ENCODE results near the gene HAPLN2. TPM values are rescaled to one million over a fixed set of nuclear protein-coding genes. Genes with fewer than 3 reads are reported as not detected.
"Not testable (repeated sequence)": the region's sequence is repeated elsewhere in the genome, so short reads cannot be mapped to it uniquely, and the experiment has no call there.

Gene HAPLN2
- total RNA-seq, 4 donors from 2014 or later: 0.83 to 5.1 (median 2.2) TPM

DNA sequence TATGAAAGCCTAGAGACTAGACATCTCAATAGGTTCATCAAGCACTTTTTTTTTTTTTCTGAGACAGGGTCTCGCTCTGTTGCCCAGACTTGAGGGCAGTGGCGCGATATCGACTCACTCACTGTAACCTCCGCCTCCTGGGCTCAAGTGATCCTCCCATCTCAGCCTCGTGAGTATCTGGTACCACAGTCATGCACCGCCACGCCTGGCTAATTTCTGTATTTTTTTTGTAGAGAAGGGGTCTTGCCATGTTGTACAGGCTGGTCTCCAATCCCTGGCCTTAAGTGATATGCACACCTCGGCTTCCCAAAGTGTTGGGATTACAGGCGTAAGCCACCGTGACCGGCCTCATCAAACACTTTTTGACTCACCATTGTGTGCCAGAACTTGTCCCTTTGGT lies 17.3 kb upstream of the HAPLN2 start:
- Histone ChIP-seq H3K36me3 (peaks cover 12 to 21% (median 20%) of the 10 kb centered on the region in 4 donors), H3K27ac (replicated peaks in 1 of 4) (peak overlapping the region; percentile 82 to 83 (median 82)), H3K9me3 (no peaks in the 10 kb centered on the region), H3K27me3 (no peaks in the 10 kb centered on the region), H3K4me1 (peaks cover 10 to 28% (median 24%) of the 10 kb centered on the region in 4 donors), H3K4me3 (peak overlapping the region; percentile 68 to 75 (median 72))
- intact Hi-C loops (cut with DNase I): no loop called here
- TF ChIP-seq, protein P1, sequence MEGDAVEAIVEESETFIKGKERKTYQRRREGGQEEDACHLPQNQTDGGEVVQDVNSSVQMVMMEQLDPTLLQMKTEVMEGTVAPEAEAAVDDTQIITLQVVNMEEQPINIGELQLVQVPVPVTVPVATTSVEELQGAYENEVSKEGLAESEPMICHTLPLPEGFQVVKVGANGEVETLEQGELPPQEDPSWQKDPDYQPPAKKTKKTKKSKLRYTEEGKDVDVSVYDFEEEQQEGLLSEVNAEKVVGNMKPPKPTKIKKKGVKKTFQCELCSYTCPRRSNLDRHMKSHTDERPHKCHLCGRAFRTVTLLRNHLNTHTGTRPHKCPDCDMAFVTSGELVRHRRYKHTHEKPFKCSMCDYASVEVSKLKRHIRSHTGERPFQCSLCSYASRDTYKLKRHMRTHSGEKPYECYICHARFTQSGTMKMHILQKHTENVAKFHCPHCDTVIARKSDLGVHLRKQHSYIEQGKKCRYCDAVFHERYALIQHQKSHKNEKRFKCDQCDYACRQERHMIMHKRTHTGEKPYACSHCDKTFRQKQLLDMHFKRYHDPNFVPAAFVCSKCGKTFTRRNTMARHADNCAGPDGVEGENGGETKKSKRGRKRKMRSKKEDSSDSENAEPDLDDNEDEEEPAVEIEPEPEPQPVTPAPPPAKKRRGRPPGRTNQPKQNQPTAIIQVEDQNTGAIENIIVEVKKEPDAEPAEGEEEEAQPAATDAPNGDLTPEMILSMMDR (IDR thresholded peaks at IDR 0.05): no peak
- TF ChIP-seq EP300 (IDR thresholded peaks at IDR 0.05) (no peak), POLR2A (IDR thresholded peaks at IDR 0.05; ENCODE audit: low read depth) (no peak), POLR2AphosphoS5 (IDR thresholded peaks at IDR 0.05) (no peak)
- no peak for DNase-seq (ENCODE audit: extremely low spot score)
- 76% methylated on average over 10 of the region's 12 CpGs for WGBS

DNA sequence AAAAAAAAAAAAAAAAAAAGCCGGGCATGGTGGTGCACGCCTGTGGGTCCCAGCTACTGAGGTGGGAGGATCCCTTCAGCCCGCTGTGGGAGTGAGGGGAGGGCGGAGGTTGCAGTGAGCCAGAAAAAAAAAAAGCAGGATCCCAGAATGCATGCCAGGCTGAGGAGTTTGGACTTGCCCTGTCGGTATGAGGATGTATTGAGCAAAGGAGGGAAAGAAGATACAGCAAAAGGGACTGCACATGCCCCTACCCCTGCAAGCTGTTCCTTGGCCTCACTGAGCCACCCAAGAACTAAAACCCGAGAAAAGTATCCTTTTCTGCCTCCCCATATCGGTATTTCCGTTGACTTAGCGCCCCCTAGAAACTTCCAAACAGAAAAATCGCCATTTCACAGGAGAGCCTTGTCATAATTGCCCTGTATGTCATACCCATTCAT lies 16.6 kb upstream of the HAPLN2 start:
- H3K9me3 ChIP-seq: no peaks in the 10 kb centered on the region
- H3K27ac ChIP-seq (replicated peaks in 1 of 4): no peak overlapping the region
- DNase-seq (ENCODE audit: extremely low spot score): no peak
- WGBS: 42% methylated on average over 10 of the region's 10 CpGs
- peaks cover 12 to 15% (median 13%) of the 10 kb centered on the region in 4 donors for H3K36me3 ChIP-seq
- H3K27me3 ChIP-seq: no peaks in the 10 kb centered on the region
- intact Hi-C loops (cut with DNase I): no loop called here
- no peak overlapping the region for H3K4me3 ChIP-seq
- peaks cover 10 to 29% (median 24%) of the 10 kb centered on the region in 4 donors for H3K4me1 ChIP-seq
- TF ChIP-seq, protein P1 (IDR thresholded peaks at IDR 0.05): no peak
- TF ChIP-seq EP300 (IDR thresholded peaks at IDR 0.05) (no peak), POLR2AphosphoS5 (IDR thresholded peaks at IDR 0.05) (no peak), POLR2A (IDR thresholded peaks at IDR 0.05; ENCODE audit: low read depth) (no peak)

DNA sequence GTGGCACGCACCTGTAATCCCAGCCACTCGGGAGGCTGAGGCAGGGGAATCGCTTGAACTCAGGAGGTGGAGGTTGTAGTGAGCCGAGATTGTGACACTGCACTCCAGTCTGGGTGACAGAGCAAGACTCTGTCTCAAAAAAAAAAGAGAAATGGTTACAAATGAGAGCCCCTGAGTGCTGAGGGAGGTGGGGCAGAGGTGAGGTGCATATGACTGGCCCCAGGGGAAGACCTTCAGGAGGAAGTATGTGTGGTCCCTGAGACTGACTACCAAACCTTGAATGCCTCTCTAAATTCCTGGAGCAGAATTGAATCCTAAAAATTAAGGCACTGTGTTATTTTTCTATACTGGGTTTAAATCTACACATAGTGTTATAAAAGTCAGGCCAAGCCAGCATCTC lies 11.9 kb upstream of the HAPLN2 start:
- H3K4me3 ChIP-seq; H3K9me3 ChIP-seq; intact Hi-C loops (cut with DNase I); H3K36me3 ChIP-seq; DNase-seq (ENCODE audit: extremely low spot score); H3K27me3 ChIP-seq: not testable (repeated sequence)
- 92% methylated on average over 4 of the region's 4 CpGs for WGBS
- H3K4me1 ChIP-seq: peaks cover 0 to 19% (median 11%) of the 10 kb centered on the region in 4 donors
- peak overlapping the region in 1 of 4 donors; percentile 64 for H3K27ac ChIP-seq (replicated peaks in 1 of 4)

DNA sequence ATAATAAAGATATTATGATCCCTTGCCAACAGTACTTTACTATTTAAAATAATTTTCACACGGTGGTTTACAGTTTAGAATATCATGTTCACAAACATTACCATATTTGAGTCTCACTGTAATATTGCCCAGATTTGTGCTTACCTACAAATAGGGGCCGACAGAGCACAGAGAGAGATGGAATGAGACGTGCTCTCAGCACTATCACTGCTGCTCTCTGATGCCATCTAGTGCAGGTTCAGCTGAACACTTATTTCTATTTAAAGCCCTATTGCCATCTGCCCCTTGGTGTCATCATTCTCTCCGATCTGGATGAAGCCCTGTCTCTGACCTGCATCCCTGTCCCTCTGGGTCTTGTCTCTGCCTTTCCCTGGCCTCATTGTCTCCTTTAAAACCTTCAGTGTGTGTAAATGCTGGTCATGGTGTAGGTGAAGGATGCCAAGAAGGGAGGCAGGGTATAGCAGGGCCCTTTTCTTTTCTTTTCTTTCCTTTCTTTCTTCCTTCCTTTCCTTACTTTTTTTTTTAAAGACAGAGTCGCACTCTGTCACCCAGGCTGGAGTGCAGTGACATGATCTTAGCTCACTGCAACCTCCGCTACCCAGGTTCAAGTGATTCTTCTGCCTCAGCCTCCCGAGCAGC lies 11.1 kb upstream of the HAPLN2 start:
- 29% methylated on average over 7 of the region's 7 CpGs for WGBS
- DNase-seq (ENCODE audit: extremely low spot score): no peak
- peaks cover 0 to 15% (median 8%) of the 10 kb centered on the region in 4 donors for H3K4me1 ChIP-seq
- H3K27ac ChIP-seq (replicated peaks in 1 of 4): peak overlapping the region in 1 of 4 donors; percentile 64
- TF ChIP-seq POLR2AphosphoS5 (IDR thresholded peaks at IDR 0.05) (peak; percentile 53 to 56), POLR2A (IDR thresholded peaks at IDR 0.05; ENCODE audit: low read depth) (no peak), EP300 (IDR thresholded peaks at IDR 0.05) (no peak)
- TF ChIP-seq, protein P1 (IDR thresholded peaks at IDR 0.05): peak; percentile 63 to 88 (median 85)
- no peaks in the 10 kb centered on the region for H3K36me3 ChIP-seq
- no peaks in the 10 kb centered on the region for H3K9me3 ChIP-seq
- H3K4me3 ChIP-seq: no peak overlapping the region
- no peaks in the 10 kb centered on the region for H3K27me3 ChIP-seq
- intact Hi-C loops (cut with DNase I): loop anchor here (2.0 kb wide), 2 partner anchors 23 to 161 kb away; no protein-coding TSS in a partner anchor

DNA sequence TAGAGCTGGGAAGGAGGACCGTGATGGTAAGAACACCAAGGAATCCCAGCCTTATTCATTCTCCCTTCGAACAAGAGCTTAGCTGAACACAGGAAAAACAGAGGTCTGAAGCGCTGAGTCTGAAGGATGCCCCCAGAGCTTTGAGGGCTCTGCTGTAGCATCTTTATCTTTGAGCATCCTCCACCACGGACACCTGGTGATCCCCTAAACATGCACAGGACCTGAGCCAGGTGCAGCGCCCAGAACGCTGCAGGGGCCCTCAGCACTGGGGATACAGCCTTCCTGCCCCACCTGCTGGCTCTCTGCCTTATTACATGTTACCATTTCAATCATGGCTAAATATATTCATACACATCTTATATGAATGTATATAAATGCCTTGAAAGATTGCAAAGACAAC lies 10.2 kb upstream of the HAPLN2 start:
- no peak for DNase-seq (ENCODE audit: extremely low spot score)
- no peaks in the 10 kb centered on the region for H3K9me3 ChIP-seq
- TF ChIP-seq EP300 (IDR thresholded peaks at IDR 0.05) (no peak), POLR2AphosphoS5 (IDR thresholded peaks at IDR 0.05) (no peak), POLR2A (IDR thresholded peaks at IDR 0.05; ENCODE audit: low read depth) (no peak)
- TF ChIP-seq, protein P1 (IDR thresholded peaks at IDR 0.05): peak; percentile 12 to 30 (median 15)
- H3K27me3 ChIP-seq: no peaks in the 10 kb centered on the region
- no peak overlapping the region for H3K27ac ChIP-seq (replicated peaks in 1 of 4)
- no peak overlapping the region for H3K4me3 ChIP-seq
- H3K36me3 ChIP-seq: no peaks in the 10 kb centered on the region
- intact Hi-C loops (cut with DNase I): loop anchor here (2.0 kb wide), 2 partner anchors 24 to 162 kb away; no protein-coding TSS in a partner anchor
- WGBS: 59% methylated on average over 6 of the region's 6 CpGs
- H3K4me1 ChIP-seq: peaks cover 0 to 15% (median 8%) of the 10 kb centered on the region in 4 donors

DNA sequence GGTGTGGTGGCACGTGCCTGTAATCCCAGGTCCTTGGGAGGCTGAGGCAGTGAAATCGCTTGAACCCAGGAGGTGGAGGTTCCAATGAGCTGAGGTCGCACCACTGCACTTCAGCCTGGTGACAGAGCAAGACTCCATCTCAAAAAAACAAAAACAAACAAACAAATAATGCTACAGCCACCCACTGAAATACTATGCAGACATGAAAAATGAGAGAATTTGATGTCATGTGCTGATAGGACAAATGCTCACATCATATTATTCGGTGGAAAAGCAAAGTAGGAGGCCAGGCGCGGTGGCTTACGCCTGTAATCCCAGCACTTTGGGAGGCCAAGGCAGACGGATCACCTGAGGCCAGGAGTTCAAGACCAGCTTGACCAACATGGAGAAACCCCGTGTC lies 9.1 kb upstream of the HAPLN2 start:
- H3K36me3 ChIP-seq; H3K9me3 ChIP-seq; H3K27me3 ChIP-seq; H3K27ac ChIP-seq (replicated peaks in 1 of 4); DNase-seq (ENCODE audit: extremely low spot score); H3K4me3 ChIP-seq; intact Hi-C loops (cut with DNase I): not testable (repeated sequence)
- 94% methylated on average over 9 of the region's 9 CpGs for WGBS
- peaks cover 3 to 22% (median 16%) of the 10 kb centered on the region in 4 donors for H3K4me1 ChIP-seq

Data from esophagus muscularis mucosa (tissue), 4 donors.